DMS 273 (cell line): Measurements from ENCODE around the gene CTTNBP2.
A peak's percentile ranks its signal among the peaks of the same experiment; 100 is the strongest.

Experiments
- DNase-seq: peaks from one replicate; lab custom pipeline; 2025; ENCODE audit not compliant: unreplicated experiment; lab: John Stamatoyannopoulos, UW

CTTNBP2 gene

GRCh38 chr7:117705630-117706029 is 167.6 kb downstream of the CTTNBP2 start:
- no peak for DNase-seq

GRCh38 chr7:117704063-117704462 is 169.2 kb downstream of the CTTNBP2 start:
- no peak for DNase-seq

GRCh38 chr7:117698018-117698417 is 175.2 kb downstream of the CTTNBP2 start:
- DNase-seq: no peak

GRCh38 chr7:117692338-117692737 is 180.9 kb downstream of the CTTNBP2 start:
- DNase-seq: no peak

GRCh38 chr7:117690147-117690546 is 183.1 kb downstream of the CTTNBP2 start:
- no peak for DNase-seq

GRCh38 chr7:117689406-117689805 is 183.8 kb downstream of the CTTNBP2 start:
- DNase-seq: no peak

GRCh38 chr7:117688126-117688525 is 185.1 kb downstream of the CTTNBP2 start:
- DNase-seq: no peak

GRCh38 chr7:117686311-117686935 is 186.8 kb downstream of the CTTNBP2 start:
- no peak for DNase-seq

- no peak for DNase-seq
These were observed 187.4 kb downstream of the CTTNBP2 start for GRCh38 chr7:117685795-117686194.

GRCh38 chr7:117683430-117684175 is 189.6 kb downstream of the CTTNBP2 start:
- DNase-seq: no peak

GRCh38 chr7:117682681-117683385 is 190.4 kb downstream of the CTTNBP2 start:
- DNase-seq: no peak

GRCh38 chr7:117679120-117679519 is 194.1 kb downstream of the CTTNBP2 start:
- no peak for DNase-seq

GRCh38 chr7:117675497-117676435 is 197.5 kb downstream of the CTTNBP2 start:
- DNase-seq: no peak

GRCh38 chr7:117674617-117675016 is 198.6 kb downstream of the CTTNBP2 start:
- DNase-seq: no peak

GRCh38 chr7:117673839-117674238 is 199.4 kb downstream of the CTTNBP2 start:
- peak; percentile 53 for DNase-seq

GRCh38 chr7:117673367-117673766 is 199.9 kb downstream of the CTTNBP2 start:
- no peak for DNase-seq

GRCh38 chr7:117672453-117672852 is 200.8 kb downstream of the CTTNBP2 start:
- DNase-seq: no peak

GRCh38 chr7:117669818-117670217 is 203.4 kb downstream of the CTTNBP2 start:
- no peak for DNase-seq

- no peak for DNase-seq
These were observed 205.8 kb downstream of the CTTNBP2 start for GRCh38 chr7:117667456-117667855.

GRCh38 chr7:117666689-117667088 is 206.6 kb downstream of the CTTNBP2 start:
- no peak for DNase-seq

GRCh38 chr7:117666031-117666430 is 207.2 kb downstream of the CTTNBP2 start:
- DNase-seq: no peak
